HEK293T (cell line): ENCODE measurements around the gene CNTN2.

Source experiments
- ARNT ChIP-seq: fragments of 450-650 bp; IDR thresholded peaks from 2 replicates; pipeline ENCODE4 v1.6.1; 2017; ENCODE audit warnings: mild to moderate bottlenecking
- BHLHE40 ChIP-seq: fragments of 450-650 bp; IDR thresholded peaks from 2 replicates; pipeline ENCODE4 v1.6.1; 2016; ENCODE audit warnings: mild to moderate bottlenecking, moderate library complexity, borderline replicate concordance

GRCh38 chr1:205072286-205072685, 29.3 kb downstream of the CNTN2 start:
- TF ChIP-seq ARNT, result no peak
- TF ChIP-seq BHLHE40, result no peak
